Keratinocyte (primary cell): ENCODE data around the gene GABPB2. TPM values are rescaled to one million over a fixed set of nuclear protein-coding genes. Genes with fewer than 3 reads are reported as not detected.
A peak's percentile ranks its signal among the peaks of the same experiment; 100 is the strongest.

Source experiments
- DNase-seq: peaks from one replicate; pipeline ENCODE4 v3.0.0-alpha.2; 2011; ENCODE audit warnings: low read depth, missing footprints, low spot score
- FAIRE-seq: peaks from 2 replicates; lab custom pipeline; 2011; peaks lifted over from hg19 to GRCh38; lab: Jason Lieb, UNC
- H2AFZ ChIP-seq: 2 replicates; pipeline ENCODE4 v1.6.0; 2012; ENCODE audit warnings: low read length, control low read depth, inconsistent platforms; ENCODE audit not compliant: control insufficient read depth
- H3K27ac ChIP-seq: 2 replicates; pipeline ENCODE4 v1.5.1; 2011; ENCODE audit warnings: low read length; ENCODE audit not compliant: control insufficient read depth, insufficient read depth
- H3K27me3 ChIP-seq: 3 replicates; pipeline ENCODE4 v1.6.0; 2011; ENCODE audit warnings: low read length; ENCODE audit not compliant: control insufficient read depth, insufficient read depth; ENCODE audit errors: extremely low read depth
- H3K36me3 ChIP-seq, 2 experiments: 2 replicates in 1 of 2; 3 replicates in 1 of 2; pipeline ENCODE4 v1.5.1; 2011; ENCODE audit warnings: low read length in 2 of 2, mild to moderate bottlenecking in 1 of 2; ENCODE audit not compliant: control insufficient read depth in 2 of 2, insufficient read depth in 2 of 2; ENCODE audit errors: extremely low read depth in 1 of 2
- H3K4me1 ChIP-seq: 3 replicates; pipeline ENCODE4 v1.5.1; 2011; ENCODE audit warnings: low read length; ENCODE audit not compliant: control insufficient read depth, insufficient read depth; ENCODE audit errors: extremely low read depth
- H3K4me2 ChIP-seq: 3 replicates; pipeline ENCODE4 v1.6.0; 2011; ENCODE audit warnings: low read depth, low read length; ENCODE audit not compliant: control insufficient read depth, insufficient read depth; ENCODE audit errors: extremely low read depth
- H3K4me3 ChIP-seq, 3 experiments: fragments of 200-600 bp in 1 of 3; sonication (generic) in 1 of 3; 2 replicates in 2 of 3; 3 replicates in 1 of 3; pipeline ENCODE4 v1.5.1; 2011 to 2016; ENCODE audit warnings: low read length in 3 of 3, mild to moderate bottlenecking in 3 of 3, control low read depth in 2 of 3, inconsistent platforms in 1 of 3, low read depth in 1 of 3, mixed read lengths in 1 of 3, mixed run types in 1 of 3, moderate library complexity in 1 of 3; ENCODE audit not compliant: control insufficient read depth in 2 of 3, insufficient read depth in 2 of 3; ENCODE audit errors: extremely low read depth in 1 of 3
- H3K79me2 ChIP-seq: 2 replicates; pipeline ENCODE4 v1.6.0; 2012; ENCODE audit warnings: low read length; ENCODE audit not compliant: control insufficient read depth, insufficient read depth
- H3K9ac ChIP-seq: 3 replicates; pipeline ENCODE4 v1.6.0; 2011; ENCODE audit warnings: low read length; ENCODE audit not compliant: control insufficient read depth, insufficient read depth; ENCODE audit errors: extremely low read depth
- H3K9me1 ChIP-seq: 3 replicates; pipeline ENCODE4 v1.6.0; 2011; ENCODE audit warnings: low read length; ENCODE audit not compliant: control insufficient read depth, insufficient read depth; ENCODE audit errors: extremely low read depth
- H3K9me3 ChIP-seq: 2 replicates; pipeline ENCODE4 v1.5.1; 2012; ENCODE audit warnings: low read depth, low read length; ENCODE audit not compliant: control insufficient read depth
- H4K20me1 ChIP-seq: 3 replicates; pipeline ENCODE4 v1.6.0; 2011; ENCODE audit warnings: low read length; ENCODE audit not compliant: control insufficient read depth, insufficient read depth; ENCODE audit errors: extremely low read depth
- EZH2 ChIP-seq: IDR thresholded peaks from one replicate; pipeline ENCODE4 v1.6.1; 2012; ENCODE audit warnings: inconsistent platforms, mild to moderate bottlenecking, low read length, moderate library complexity
- dilution Hi-C: fragments of 300-500 bp; cut with MboI; formaldehyde crosslinking; loops from one replicate; pipeline ENCODE4 v1.7.0; 2020; ENCODE audit warnings: low sequenced_read_pairs; ENCODE audit not compliant: extremely low pct_ligation_motif_present
- polyA plus RNA-seq, 5 experiments: library from polyadenylated mRNA; depleted of rRNA in 3 of 5; stranded (reverse) in 3 of 5; stranded (forward) in 1 of 5; unstranded in 1 of 5; fragments of >200 nt; gene quantifications; 1 replicate in 1 of 5; 2 replicates in 3 of 5; 3 replicates in 1 of 5; pipeline versions ENCODE4 v1.2.1 to v1.2.3, GENCODE V29; 2011 to 2012; ENCODE audit warnings: missing spikeins in 2 of 5, low read depth in 1 of 5, low replicate concordance in 1 of 5
- TF ChIP-seq, protein P1 (sequence below), 3 experiments: IDR thresholded peaks in 1 of 3; conservative IDR thresholded peaks in 1 of 3; optimal IDR thresholded peaks in 1 of 3; 2 replicates in 2 of 3; 3 replicates in 1 of 3; pipeline versions ENCODE3 to v1.5.1; 2011; ENCODE audit warnings: low read length in 3 of 3, mild to moderate bottlenecking in 3 of 3, moderate library complexity in 2 of 3, control low read depth in 1 of 3, inconsistent platforms in 1 of 3; ENCODE audit not compliant: insufficient read depth in 2 of 3; ENCODE audit errors: extremely low read depth in 1 of 3

The GABPB2 gene
- polyA plus RNA-seq, 1 donor (not counting 4 experiments of a cell fraction or from before 2014, with no cell fraction given), result 13.3 TPM

GRCh38 chr1:151056149-151056548 lies 14.4 kb upstream of the GABPB2 start:
- FAIRE-seq, result no peak
- peak overlapping the region in 1 of 3 experiments; percentile 47 for H3K4me3 ChIP-seq
- dilution Hi-C loops, result no loop called here
- H3K4me2 ChIP-seq, result peak overlapping the region; percentile 77
- peaks cover 51% of the 10 kb centered on the region for H3K4me1 ChIP-seq
- H4K20me1 ChIP-seq, result peaks cover 27% of the 10 kb centered on the region
- peaks cover 58% of the 10 kb centered on the region for H3K79me2 ChIP-seq
- H3K36me3 ChIP-seq, result peaks cover 44 to 61% of the 10 kb centered on the region in 2 experiments
- TF ChIP-seq EZH2, result no peak
- TF ChIP-seq, protein P1, sequence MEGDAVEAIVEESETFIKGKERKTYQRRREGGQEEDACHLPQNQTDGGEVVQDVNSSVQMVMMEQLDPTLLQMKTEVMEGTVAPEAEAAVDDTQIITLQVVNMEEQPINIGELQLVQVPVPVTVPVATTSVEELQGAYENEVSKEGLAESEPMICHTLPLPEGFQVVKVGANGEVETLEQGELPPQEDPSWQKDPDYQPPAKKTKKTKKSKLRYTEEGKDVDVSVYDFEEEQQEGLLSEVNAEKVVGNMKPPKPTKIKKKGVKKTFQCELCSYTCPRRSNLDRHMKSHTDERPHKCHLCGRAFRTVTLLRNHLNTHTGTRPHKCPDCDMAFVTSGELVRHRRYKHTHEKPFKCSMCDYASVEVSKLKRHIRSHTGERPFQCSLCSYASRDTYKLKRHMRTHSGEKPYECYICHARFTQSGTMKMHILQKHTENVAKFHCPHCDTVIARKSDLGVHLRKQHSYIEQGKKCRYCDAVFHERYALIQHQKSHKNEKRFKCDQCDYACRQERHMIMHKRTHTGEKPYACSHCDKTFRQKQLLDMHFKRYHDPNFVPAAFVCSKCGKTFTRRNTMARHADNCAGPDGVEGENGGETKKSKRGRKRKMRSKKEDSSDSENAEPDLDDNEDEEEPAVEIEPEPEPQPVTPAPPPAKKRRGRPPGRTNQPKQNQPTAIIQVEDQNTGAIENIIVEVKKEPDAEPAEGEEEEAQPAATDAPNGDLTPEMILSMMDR (optimal IDR thresholded peaks at IDR 0.05 in 1 of 3, IDR thresholded peaks at IDR 0.05 in 1 of 3, conservative IDR thresholded peaks at IDR 0.05 in 1 of 3; ENCODE audit: extremely low read depth in 1 of 3, insufficient read depth in 2 of 3, low read length in 3 of 3), result no peak
- no peak overlapping the region for H3K9ac ChIP-seq
- H2AFZ ChIP-seq, result no peak overlapping the region
- H3K27me3 ChIP-seq, result no peaks in the 10 kb centered on the region
- no peak for DNase-seq
- no peaks in the 10 kb centered on the region for H3K9me3 ChIP-seq
- H3K9me1 ChIP-seq, result peaks cover 17% of the 10 kb centered on the region
- peak overlapping the region; percentile 44 for H3K27ac ChIP-seq

GRCh38 chr1:151058692-151059091 lies 11.9 kb upstream of the GABPB2 start:
- Histone ChIP-seq H3K4me1 (peaks cover 63% of the 10 kb centered on the region), H3K4me3 (peak overlapping the region; percentile 95 to 100 (median 99)), H3K9me3 (no peaks in the 10 kb centered on the region), H2AFZ (no peak overlapping the region), H3K27ac (peak overlapping the region; percentile 94), H3K4me2 (peak overlapping the region; percentile 99), H3K36me3 (peaks cover 30 to 41% of the 10 kb centered on the region in 2 experiments), H3K9me1 (peaks cover 17% of the 10 kb centered on the region), H3K79me2 (peaks cover 64% of the 10 kb centered on the region), H3K9ac (peak overlapping the region; percentile 94), H3K27me3 (no peaks in the 10 kb centered on the region), H4K20me1 (peaks cover 25% of the 10 kb centered on the region)
- dilution Hi-C loops, result no loop called here
- DNase-seq (no peak), FAIRE-seq (no peak)
- no peak for TF ChIP-seq EZH2
- TF ChIP-seq, protein P1 (optimal IDR thresholded peaks at IDR 0.05 in 1 of 3, IDR thresholded peaks at IDR 0.05 in 1 of 3, conservative IDR thresholded peaks at IDR 0.05 in 1 of 3; ENCODE audit: extremely low read depth in 1 of 3, insufficient read depth in 2 of 3, low read length in 3 of 3), result no peak
